GM12872 (cell line): ENCODE results near the gene RHOA.

Source experiments
- CTCF ChIP-seq: IDR thresholded peaks from 3 replicates; pipeline ENCODE4 v1.5.1; 2011; ENCODE audit warnings: low read depth, mild to moderate bottlenecking, low read length, moderate library complexity; ENCODE audit not compliant: insufficient read depth

The RHOA gene

DNA sequence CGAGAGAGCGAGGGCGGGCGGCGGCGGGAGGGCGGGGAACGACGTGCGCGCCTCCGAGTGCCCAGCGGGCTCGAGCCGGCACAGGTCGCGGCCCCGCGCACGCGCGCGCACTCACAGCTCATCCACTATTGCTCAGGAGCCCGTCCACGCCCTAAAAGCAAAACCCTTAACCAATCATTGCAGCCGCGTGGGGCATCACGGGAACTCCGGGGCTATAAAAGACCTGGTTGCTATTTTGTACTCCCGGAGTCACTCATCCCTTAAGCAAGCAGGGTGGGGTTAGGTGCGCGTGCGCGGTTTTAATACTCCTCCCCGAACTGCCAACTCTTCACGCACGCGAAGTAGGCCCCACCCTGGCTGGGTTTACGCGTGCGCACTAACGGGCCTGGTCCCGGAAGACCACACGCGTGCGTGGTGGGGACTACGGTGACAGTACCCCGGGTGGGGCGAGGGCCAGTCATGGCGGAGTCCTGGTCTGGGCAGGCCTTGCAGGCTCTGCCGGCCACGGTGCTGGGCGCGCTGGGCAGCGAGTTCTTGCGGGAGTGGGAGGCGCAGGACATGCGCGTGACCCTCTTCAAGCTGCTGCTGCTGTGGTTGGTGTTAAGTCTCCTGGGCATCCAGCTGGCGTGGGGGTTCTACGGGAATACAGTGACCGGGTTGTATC, at the start of gene RHOA, which contains the start of gene TCTA:
Gene RHOA, minus strand, starts transcription at position 9 of the 664 bp plus-strand sequence. CDS start 36,387 bp downstream, outside the sequence.
Gene TCTA, plus strand, starts transcription at position 456 of the 664 bp plus-strand sequence. Its CDS starts 4 bp downstream, at position 460.
- TF ChIP-seq CTCF = no peak

DNA sequence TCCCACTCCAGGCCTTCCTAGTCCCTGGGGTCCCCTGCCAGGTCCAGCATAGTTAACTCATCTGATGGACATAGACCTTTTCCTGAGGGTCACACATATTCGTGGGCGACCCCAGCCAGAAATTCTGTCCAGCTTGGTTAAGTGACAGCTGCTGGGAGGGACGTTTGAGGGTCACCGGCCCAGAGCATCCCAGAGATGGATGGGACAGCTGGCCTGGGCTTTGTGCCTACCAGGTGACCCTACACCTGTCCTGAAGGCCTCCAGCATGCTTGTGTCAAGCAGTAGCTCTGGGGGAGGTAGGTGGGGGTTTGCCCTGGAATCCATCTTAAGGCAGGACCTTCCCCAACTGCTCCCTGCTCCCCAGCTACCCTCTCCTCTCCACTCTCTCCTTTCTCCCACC, 49.2 kb upstream of the RHOA start:
- TF ChIP-seq CTCF = no peak

DNA sequence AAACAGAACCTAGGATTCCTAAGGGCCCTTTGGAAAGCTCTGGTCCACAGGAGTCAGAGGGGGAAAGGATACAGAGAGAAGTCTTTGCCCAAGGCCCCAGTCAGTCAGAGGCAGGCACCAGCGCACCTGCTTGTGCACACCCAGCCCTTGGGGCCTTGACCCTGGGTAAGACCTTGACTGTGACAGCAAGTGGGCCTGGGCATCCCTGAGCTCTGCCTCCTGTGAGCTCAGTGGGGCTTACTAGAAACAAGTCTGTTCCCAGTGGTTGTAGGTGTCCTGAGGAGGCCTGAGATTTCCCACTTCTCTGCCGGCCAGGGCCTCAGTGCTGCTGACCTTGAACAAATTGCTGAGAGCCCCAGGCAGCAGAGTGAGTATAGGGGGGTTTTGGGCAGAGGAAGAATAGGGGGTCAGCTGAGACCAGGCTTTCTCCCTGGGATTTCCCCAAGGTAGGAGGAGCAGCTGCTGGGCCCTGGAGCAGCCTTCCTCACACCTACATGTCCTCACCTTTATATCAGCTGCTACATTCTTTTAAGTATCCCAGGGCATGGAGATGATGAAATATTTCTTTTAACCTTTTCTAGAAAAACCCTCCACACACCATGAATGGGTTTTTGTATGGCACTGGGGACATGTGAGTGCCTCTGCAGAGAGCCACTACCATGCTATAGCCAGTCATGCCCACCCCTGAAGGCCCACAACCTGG, 48.6 kb upstream of the RHOA start:
- no peak for TF ChIP-seq CTCF

- TF ChIP-seq CTCF = no peak
Observed at GRCh38 chr3:49456466-49456865, 44.7 kb upstream of the RHOA start.

DNA sequence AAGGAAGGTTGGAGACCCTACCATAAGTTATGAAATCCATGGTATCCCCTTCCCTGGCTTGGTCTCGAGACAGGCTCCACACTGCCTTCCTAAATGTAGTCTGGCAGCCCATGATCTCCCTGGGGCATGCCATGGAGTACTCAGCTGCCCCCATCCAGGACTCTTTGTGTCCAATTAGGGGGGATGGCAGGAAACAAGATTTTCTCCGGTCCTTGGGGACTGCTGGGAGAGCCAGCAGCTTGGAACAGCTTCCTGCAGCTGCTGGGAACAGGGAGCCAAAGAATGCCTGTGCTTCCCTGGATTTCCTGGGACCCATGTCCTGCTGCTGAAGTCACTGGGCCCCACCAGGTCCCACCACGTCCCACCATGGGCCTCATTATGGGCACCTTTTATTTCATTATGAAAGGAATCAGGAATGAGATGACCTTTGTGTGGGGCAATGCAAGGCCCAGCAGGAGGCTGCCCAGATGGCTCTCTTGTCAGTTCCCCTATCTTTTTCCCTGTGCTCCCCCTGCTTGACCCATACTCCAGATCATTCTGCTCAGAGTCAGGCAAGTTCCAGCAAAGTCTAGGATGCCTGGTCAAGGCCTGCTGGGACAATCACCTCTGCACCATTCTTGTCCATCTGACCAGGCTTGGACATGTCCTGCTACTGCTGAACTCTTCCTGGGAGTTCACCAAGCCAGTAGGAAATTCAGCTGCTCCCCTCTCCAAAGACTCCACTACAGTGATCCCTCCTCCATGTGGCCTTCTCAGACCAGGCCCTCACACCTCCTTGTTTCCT, 43.3 kb upstream of the RHOA start:
- no peak for TF ChIP-seq CTCF

GRCh38 chr3:49454458-49454857, 42.7 kb upstream of the RHOA start:
- peak; percentile 47; the same call in 2 of the 3 replicates for TF ChIP-seq CTCF

- no peak for TF ChIP-seq CTCF
Observed at GRCh38 chr3:49453621-49454020, 41.8 kb upstream of the RHOA start.
